Lower leg skin (tissue), 4 donors: ENCODE measurements around the gene SLC35F3. TPM values are rescaled to one million over a fixed set of nuclear protein-coding genes. Genes with fewer than 3 reads are reported as not detected.

ENCODE experiments used
- DNase-seq, 2 donors: peaks; one replicate each; pipeline ENCODE4 v3.0.0-alpha.2; 2019; ENCODE audit warnings: low spot score in 2 of 2
- H3K4me3 ChIP-seq: fragments of 200-600 bp; sonication (generic); 2 replicates; pipeline ENCODE4 v1.5.1; 2017; ENCODE audit warnings: mild to moderate bottlenecking, low read depth; ENCODE audit not compliant: poor library complexity, severe bottlenecking
- POLR2A ChIP-seq, 2 donors: fragments of 450-650 bp; IDR thresholded peaks; one replicate each; pipeline ENCODE4 v1.6.1; 2016 to 2017; ENCODE audit warnings: antibody characterized with exemption in 2 of 2, mild to moderate bottlenecking in 1 of 2, moderate library complexity in 1 of 2
- WGBS, 2 donors: methylation state at CpG; one replicate each; pipeline ENCODE4 v1.1.5; 2018; 5-methylcytosine and 5-hydroxymethylcytosine counted together
- intact Hi-C: fragments of 100-400 bp; cut with DNase I; formaldehyde crosslinking; loops from one replicate; pipeline ENCODE4 v1.15.0; 2023; ENCODE audit warnings: low total_unique reads
- total RNA-seq, 4 donors: library from RNA; depleted of rRNA; stranded (reverse); fragments of >200 nt; gene quantifications; one replicate each; pipeline ENCODE4 v1.1.0, GENCODE V29; 2016
- TF ChIP-seq, protein P1 (sequence below), 3 donors: fragments of 450-650 bp; IDR thresholded peaks; one replicate each; pipeline ENCODE4 v1.5.1; 2016; ENCODE audit warnings: antibody characterized with exemption in 3 of 3, mild to moderate bottlenecking in 3 of 3, moderate library complexity in 2 of 3

Gene SLC35F3
- total RNA-seq, 4 donors from 2014 or later: 0.42 to 0.83 (median 0.64) TPM

DNA sequence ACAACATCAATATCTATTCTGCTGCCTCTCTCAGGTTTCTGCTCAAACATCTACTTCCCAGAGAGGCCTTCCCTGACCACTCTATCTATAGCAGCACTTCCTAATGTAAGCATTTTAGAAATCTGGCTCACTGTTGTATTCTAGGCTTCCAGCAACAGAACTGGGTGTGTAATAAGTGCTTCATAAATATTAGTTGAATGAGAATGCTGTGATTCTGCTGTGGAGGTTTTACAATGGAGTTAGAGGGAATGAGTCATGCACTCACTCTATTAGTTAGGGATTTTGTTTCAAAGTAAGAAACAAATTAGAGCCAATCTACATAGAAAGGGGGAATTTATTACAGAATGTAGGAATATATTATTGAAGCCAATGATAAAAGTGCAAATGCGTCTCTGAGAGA lies 38.6 kb upstream of the SLC35F3 start:
- 93 to 96% methylated on average over 1 of the region's 1 CpG for WGBS, 2 donors
- intact Hi-C loops: no loop called here
- TF ChIP-seq, protein P1, sequence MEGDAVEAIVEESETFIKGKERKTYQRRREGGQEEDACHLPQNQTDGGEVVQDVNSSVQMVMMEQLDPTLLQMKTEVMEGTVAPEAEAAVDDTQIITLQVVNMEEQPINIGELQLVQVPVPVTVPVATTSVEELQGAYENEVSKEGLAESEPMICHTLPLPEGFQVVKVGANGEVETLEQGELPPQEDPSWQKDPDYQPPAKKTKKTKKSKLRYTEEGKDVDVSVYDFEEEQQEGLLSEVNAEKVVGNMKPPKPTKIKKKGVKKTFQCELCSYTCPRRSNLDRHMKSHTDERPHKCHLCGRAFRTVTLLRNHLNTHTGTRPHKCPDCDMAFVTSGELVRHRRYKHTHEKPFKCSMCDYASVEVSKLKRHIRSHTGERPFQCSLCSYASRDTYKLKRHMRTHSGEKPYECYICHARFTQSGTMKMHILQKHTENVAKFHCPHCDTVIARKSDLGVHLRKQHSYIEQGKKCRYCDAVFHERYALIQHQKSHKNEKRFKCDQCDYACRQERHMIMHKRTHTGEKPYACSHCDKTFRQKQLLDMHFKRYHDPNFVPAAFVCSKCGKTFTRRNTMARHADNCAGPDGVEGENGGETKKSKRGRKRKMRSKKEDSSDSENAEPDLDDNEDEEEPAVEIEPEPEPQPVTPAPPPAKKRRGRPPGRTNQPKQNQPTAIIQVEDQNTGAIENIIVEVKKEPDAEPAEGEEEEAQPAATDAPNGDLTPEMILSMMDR (IDR thresholded peaks at IDR 0.05): no peak
- no peak for TF ChIP-seq POLR2A (IDR thresholded peaks at IDR 0.05)
- no peak for DNase-seq
- H3K4me3 ChIP-seq: no peak overlapping the region

DNA sequence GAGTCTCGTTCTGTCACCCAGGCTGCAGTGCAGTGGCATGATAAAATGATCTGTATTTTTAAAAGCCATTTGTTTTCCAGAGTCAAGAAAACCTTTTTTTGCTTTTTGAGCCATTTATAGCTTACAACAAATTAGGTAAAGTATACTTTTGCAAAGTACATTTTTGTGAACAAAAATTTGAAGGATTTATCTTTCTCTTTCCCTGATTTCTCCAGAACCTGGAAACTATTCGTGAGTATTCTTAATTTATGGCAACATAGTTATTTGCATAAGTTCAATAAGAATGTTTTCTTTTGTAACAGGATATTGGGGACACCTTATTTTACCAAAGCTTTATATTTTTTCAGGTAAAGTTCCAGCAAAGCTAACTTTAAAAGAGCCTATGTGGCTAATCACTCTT lies 37.4 kb upstream of the SLC35F3 start:
- no peak for DNase-seq
- no peak for TF ChIP-seq POLR2A (IDR thresholded peaks at IDR 0.05)
- TF ChIP-seq, protein P1 (IDR thresholded peaks at IDR 0.05): no peak
- no peak overlapping the region for H3K4me3 ChIP-seq
- WGBS, 2 donors: 77 to 86% methylated on average over 2 of the region's 2 CpGs
- intact Hi-C loops: no loop called here

DNA sequence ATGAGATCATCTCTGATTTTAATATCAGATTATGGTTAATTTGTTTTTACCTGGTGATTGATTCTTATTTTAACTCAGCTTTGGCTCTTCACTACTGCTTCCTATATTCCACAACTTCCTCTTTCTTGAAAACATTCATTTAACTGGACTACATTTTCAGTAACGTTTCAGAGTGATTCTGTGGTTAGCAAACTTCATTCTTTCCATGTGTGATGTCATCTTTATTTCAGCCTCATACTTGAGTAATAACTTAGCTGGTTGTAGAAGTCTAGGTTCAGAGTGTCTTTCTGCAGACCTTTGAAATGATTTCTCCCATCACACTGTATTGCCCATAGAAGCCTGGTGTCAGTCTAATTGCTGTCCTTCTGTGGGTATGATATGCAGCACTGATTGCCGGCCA lies 36.0 kb upstream of the SLC35F3 start:
- intact Hi-C loops: no loop called here
- no peak for DNase-seq
- WGBS, 2 donors: 59 to 61% methylated on average over 2 of the region's 2 CpGs
- no peak overlapping the region for H3K4me3 ChIP-seq
- no peak for TF ChIP-seq POLR2A (IDR thresholded peaks at IDR 0.05)
- TF ChIP-seq, protein P1 (IDR thresholded peaks at IDR 0.05): no peak

DNA sequence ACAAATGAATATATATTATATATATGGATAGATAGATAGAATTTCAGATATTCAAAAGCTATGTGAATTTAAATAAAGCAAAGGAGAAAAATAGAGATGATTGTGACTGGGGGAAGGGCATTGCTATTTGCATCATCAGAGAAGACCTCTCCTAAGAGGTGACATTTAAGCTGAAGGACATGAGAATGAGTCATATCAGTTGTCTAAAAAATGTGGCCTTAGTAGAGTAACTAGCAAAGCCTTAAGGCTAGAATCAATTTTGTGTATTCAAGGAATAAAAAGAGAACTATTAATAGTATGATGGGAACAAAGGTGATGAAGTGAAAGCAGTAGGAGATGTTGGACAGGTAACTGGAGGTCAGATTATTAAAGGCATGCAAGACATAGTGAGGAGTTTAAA lies 34.8 kb upstream of the SLC35F3 start:
- TF ChIP-seq, protein P1 (IDR thresholded peaks at IDR 0.05): no peak
- no peak for TF ChIP-seq POLR2A (IDR thresholded peaks at IDR 0.05)
- intact Hi-C loops: no loop called here
- no peak overlapping the region for H3K4me3 ChIP-seq
- DNase-seq: no peak

DNA sequence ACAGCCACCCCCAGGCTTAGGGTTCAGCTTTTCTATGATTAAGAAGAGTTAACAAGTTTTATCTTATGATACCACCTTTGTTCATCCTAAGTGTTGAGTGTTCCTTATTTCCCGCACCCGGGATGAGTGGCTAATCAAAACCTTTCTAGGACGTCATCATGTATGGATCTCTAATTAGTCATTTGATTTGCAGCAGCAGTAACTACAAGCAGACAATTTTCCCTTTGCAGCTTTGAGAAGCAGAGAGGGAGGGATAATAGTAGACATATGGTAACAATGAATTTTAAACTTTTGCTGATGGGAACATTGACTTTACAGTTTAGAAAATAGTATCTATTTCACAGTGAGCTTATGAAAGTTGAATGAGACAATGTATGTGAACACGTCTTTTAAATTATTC lies 30.8 kb upstream of the SLC35F3 start:
- no peak for DNase-seq
- no peak overlapping the region for H3K4me3 ChIP-seq
- TF ChIP-seq, protein P1 (IDR thresholded peaks at IDR 0.05): no peak
- TF ChIP-seq POLR2A (IDR thresholded peaks at IDR 0.05): no peak
- intact Hi-C loops: no loop called here
- 58 to 63% methylated on average over 4 of the region's 4 CpGs for WGBS, 2 donors

DNA sequence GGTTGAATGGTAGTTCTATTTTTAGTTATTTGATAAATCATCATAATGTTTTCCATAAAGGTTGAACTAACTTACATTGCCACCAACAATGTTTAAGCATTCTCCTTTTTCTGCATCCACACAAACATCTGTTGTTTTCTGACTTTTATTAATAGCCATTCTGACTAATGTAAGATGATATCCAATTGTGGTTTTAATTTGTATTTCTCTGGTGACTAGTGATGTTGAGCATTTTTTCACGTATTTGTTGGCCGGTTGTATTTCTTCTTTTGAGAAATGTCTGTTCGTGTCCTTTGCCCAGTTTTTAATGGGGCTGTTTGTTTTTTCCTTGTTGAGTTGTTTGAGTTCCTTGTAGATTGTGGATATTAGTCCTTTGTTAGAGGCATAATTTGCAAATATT lies 24.6 kb upstream of the SLC35F3 start:
- no peak for TF ChIP-seq POLR2A (IDR thresholded peaks at IDR 0.05)
- TF ChIP-seq, protein P1 (IDR thresholded peaks at IDR 0.05): no peak
- H3K4me3 ChIP-seq: no peak overlapping the region
- intact Hi-C loops: no loop called here
- WGBS, 2 donors: 64 to 75% methylated on average over 3 of the region's 3 CpGs
- no peak for DNase-seq
